Measurements from ENCODE around the gene C1GALT1C1L.
"Not testable (repeated sequence)": the region's sequence is repeated elsewhere in the genome, so short reads cannot be mapped to it uniquely, and the experiment has no call there.

The C1GALT1C1L gene

DNA sequence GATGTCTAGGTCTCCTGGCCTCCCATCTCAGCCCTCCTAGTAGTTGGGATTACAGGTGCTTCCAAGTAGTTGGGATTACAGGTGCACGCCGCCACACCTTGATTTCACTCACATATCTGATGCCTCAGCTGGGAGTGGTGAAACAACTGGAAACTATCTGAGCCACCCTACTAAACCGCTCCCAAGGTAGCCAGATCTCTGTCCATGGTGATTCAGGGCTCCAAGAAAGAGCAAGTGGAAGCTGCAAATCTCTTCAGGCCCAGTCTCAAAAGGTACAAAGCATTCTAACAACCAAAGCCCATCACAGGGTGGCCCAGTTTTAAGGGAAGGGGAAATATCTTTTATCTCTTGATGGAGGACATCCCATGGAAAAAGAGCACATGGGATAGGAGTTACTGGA lies 19.0 kb downstream of the C1GALT1C1L start:
- no peak for DNase-seq

DNA sequence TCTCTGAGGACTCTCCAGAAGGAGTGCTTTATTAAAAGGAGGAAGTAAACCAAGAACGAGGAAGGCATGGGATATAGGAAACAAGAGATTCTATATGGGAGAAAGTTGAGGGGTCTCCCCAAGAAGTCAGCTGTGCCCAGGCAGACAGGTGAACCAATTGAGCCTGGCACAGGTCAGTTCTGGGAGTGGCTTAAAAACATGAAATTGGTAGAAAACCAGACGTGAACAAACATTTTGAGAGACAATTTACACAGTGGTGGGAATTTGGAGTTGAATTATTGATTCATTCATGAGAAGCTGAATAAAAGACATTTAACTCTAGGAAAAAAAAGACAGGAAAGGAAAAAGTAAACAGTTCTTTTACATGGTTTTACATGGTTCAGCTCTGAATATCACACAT lies 22.7 kb downstream of the C1GALT1C1L start:
- no peak for DNase-seq

DNA sequence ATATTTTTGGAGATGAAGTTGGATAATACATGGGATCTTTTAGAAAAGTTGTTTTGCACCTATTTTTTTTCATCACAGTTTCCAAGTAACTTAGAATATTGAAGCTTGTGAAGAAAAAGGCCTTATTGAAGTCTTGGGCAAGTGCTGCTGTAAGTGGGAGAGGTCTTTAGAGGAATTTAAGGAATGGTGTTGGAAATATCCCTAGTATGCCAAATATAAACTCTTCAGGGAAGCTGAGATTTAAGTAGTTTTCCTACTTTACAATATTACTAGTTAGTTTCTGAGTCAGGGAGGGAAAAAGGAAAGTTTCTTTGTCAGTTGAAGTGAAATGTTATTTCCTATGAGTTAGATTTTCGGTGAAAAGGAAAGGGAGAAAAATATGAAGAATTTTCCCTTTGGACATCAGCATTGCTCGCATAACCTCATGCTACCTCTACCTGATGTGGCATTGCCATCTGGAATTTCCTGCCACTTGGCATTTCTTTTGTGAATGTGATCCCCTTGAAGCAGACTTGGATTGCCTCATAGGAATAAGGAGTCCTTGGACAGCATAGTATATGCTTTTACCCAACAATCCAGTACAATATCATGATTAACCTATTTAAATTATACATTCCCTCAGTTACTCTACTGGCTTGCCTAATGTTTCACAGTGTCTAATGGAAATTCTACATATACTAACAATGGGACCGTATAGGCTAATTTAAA lies 27.1 kb downstream of the C1GALT1C1L start:
- no peak for DNase-seq

DNA sequence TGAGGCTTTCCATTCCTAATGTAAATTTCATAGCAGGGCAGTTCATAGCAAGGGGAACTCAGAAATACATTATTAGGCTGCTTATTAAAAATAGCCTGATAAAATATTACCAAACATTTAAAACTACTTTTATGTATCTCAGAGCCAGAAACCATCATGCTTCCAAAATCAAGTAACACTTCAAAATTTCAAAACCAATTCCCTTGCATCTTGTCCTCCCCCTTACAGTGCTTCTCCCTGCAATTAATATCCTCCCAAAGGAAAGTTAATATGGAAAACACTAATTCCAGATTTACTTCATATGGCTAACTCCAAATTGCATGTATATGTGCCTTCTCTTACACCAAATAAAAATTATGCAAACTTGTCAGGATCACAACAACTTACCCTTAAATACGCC lies 32.5 kb downstream of the C1GALT1C1L start:
- DNase-seq, result no peak

DNA sequence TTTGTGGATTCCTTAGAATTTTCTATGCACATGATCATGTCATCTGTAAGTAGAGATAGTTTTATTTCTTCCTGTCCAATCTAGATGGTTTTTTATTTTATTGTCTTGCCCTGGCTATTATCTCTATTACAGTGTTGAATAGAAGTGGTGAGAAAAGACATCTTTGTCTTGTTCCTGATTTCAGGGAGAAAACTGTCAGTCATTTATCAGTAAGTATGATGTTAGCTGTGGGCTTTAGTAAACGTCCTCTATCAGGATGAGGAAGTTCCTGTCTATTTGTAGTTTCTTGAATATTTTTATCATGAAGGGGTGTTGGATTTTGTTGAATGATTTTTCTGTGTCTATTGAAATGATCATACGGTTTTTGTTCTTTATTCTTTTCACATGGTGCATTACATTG lies 33.9 kb downstream of the C1GALT1C1L start:
- no peak for DNase-seq

DNA sequence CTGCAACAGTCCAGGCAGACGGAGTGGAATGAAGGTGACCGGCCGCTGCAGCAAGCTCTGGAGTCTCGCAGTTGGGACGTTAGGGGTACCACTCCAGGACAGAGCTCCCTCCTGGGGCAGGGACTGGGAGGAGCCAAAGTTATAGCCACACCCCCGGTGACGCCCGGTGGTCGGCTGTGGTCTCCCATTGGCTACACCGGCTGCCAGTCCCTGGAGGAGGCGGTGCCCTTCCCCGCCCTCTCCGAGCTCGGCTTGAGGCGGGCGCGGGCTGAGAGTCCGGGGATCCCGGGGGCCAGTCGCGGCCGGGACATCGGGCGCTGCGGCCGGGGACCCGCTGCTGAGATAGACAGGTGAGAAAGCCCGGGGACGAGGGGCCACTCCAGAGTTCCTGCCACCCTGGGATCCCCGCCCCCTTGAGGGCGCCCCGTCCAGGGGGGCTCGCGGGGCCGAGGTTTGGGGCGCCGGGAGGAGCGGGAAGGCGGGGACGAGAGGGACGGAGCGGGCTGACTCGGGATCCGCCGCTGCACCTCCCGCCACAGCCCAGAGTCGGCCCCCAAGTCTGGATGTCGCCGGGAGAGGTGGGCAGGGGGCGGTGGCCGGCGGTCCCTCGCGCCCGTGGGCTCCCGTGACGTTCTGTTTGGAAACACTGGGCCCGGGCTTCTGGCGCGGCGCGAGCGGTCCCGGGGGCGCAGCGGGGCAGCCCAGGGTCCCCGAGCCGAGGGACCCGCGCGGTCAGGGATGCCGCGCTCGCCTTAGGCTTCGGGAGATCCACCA lies 39.0 kb downstream of the C1GALT1C1L start, which contains the start of gene PLEKHH2:
Gene PLEKHH2, plus strand, starts transcription at position 231 of the 774 bp plus-strand sequence. CDS start 7,414 bp downstream, outside the sequence.
- peak; percentile 95 for DNase-seq

DNA sequence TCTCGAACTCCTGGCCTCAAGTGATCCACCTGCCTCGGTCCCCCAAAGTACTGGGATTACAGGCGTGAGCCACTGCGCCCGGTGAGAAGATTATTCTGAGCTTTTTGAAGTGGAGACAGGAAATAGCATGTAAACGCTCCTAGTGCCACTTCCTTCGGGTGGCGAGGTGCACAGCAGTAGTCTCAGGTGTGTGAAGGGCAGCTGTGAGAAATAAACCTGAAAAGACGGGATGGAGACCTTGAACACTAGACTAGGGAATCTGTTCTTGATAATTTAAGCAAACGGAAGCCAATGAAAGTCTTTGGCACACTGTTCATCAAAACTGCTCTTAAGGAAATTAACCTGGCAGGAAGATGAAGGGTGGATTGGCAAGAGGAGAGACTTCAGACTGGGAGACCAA lies 39.6 kb downstream of the C1GALT1C1L start:
- DNase-seq, result no peak

DNA sequence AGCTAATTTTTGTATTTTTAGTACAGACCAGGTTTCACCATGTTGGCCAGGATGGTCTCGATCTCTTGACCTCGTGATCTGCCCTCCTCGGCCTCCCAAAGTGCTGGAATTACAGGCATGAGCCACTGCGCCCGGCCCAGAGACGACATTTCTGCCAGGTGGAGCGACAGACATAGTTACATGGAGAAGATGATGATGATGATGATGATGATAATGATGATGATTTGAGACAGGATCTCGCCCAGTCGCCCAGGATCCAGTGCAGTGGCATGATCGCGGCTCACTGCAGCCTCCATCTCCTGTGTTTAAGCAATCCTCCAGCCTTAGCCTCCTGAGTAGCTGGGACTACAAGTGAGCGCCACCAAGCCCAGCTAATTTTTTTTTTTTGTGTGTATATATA lies 40.1 kb downstream of the C1GALT1C1L start:
- not testable (repeated sequence) for DNase-seq

DNA sequence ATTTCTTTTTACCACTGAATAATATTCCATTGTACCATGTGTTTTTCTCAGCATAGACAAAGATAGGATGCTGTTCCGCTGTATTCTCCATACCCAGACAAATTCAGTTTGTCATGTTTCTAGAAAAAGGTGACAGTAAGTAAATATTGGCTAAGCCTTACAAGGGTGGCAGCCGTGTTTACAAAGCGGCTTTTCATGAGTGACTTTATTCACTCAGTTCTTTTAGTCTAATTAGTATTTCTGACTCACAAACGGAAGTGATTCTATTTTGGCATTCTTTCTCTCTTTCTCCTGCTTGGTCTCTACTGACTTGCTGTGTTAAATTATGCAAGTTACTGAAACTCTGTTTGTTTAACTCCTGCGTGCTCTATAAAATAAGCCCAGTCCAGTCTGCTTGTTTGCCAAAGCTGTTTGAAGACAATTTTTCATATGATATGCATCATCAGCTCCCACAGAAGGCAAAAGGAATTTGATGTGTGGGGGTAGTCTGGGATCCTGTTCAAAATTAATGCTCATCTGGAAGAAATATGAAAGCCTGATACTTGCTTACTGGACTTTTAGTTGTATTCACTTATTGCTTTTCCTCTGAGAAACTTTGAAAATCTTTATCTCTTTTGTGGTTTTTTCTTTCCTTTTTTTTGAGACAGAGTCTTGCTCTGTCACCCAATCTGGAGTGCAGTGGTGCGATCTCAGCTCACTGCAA lies 41.5 kb downstream of the C1GALT1C1L start:
- DNase-seq, result peak; percentile 39

DNA sequence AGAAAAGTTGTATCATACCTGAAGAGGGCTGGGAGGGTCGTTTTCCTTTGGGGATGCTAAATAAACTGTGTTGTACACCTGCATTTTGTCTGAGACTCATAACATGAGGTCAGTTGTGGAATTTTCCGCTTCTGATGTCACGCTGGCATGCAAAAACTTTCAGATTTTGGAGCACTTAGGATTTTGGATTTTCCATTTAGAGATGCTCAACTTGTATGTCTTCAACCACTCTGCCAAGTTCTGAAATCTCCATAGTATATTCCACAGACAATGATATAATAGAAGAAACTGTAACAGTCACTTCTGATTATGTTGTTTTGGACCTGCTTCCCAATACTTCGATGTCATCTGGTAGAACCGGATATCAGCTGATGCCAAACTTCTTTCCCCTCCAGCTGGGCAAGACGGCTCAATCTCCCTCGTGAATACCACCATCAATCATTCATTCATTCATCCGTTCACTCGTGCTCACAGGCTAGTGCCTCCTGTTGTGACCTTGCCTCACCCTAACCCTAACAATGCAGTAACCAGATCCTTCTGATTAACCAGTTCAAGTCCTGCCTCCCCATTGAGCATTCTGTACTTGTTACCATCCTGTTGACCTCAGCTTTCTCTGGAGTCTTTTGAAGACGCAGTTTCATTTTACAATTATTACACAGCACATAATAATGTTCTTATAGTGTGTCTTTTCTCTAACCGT lies 44.5 kb downstream of the C1GALT1C1L start:
- DNase-seq, result no peak

All from right kidney (tissue), 1 donor.